KOPT-K1 (cell line): Measurements from ENCODE around the gene WDR45.
"Not testable (repeated sequence)": the region's sequence is repeated elsewhere in the genome, so short reads cannot be mapped to it uniquely, and the experiment has no call there.

Experiments
- H3K27ac ChIP-seq: fragments of 200-600 bp; sonication (generic); 2 replicates; pipeline ENCODE4 v1.5.1; 2016; ENCODE audit warnings: antibody characterized with exemption, mild to moderate bottlenecking, low read depth, low read length; ENCODE audit not compliant: poor library complexity, severe bottlenecking
- H3K36me3 ChIP-seq: fragments of 200-600 bp; sonication (generic); 2 replicates; pipeline ENCODE4 v1.5.1; 2017; ENCODE audit warnings: antibody characterized with exemption, mild to moderate bottlenecking, low read length, moderate library complexity; ENCODE audit not compliant: insufficient read depth
- H3K9me3 ChIP-seq: fragments of 200-600 bp; sonication (generic); 2 replicates; pipeline ENCODE4 v1.5.1; 2017; ENCODE audit warnings: antibody characterized with exemption, low read length, mild to moderate bottlenecking; ENCODE audit not compliant: insufficient read depth, poor library complexity, severe bottlenecking

The WDR45 gene

GRCh38 chrX:49079489-49080428 is at the start of gene WDR45:
Gene WDR45 (minus strand): TSS chrX:49079887. CDS start chrX:49078095, 1,792 bp downstream.
- peak within 1 kb of the TSS; percentile 84 for H3K27ac ChIP-seq
- no peaks in the 10 kb centered on the region; the same call in 1 of the 2 replicates for H3K36me3 ChIP-seq
- H3K9me3 ChIP-seq, result no peaks in the 10 kb centered on the region

GRCh38 chrX:49129427-49129826 is 49.7 kb upstream of the WDR45 start:
- Histone ChIP-seq H3K27ac (no peak overlapping the region), H3K36me3 (no peaks in the 10 kb centered on the region), H3K9me3 (no peaks in the 10 kb centered on the region)

DNA sequence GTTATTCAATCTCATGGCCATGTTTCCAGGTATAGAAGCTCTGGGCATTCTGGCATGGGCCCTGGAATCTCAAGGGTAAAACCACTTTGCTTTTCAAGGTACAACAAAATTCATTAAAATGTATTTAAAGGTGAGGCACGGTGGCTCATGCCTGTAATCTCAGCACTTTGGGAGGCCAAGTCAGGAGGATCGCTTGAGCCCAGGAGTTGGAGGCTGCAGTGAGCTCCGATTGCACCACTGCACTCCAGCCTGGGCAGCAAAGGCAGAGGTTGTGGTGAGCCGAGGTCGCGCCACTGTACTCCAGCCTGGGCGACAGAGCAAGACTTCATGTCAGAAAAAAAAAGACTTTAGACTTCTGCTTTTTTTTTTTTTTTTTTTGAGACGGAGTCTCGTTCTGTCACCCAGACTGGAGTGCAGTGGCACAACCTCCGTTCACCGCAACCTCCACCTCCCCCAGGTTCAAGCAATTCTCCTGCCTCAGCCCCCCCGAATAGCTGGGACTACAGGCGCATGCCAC is 48.1 kb upstream of the WDR45 start:
- not testable (repeated sequence) for H3K27ac ChIP-seq, H3K36me3 ChIP-seq, H3K9me3 ChIP-seq

DNA sequence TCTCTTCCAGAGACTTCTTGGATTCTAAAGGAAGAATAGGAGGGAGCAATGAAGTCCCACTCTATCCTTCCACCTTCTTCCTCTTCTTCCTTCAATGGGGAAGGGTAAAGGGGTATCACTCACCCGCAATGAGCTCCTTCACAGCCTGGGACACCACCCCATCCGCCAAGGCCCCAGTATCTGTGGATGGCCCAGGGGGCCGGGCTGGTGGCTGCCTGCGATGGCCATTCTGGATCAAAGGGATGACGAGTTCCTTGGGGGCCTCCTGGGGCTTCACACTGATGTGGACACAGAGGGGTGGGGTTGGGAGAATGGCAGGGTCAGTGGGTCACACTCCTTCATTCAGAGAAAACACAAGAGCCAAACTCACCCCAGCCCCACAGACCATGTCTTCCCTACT is 42.8 kb upstream of the WDR45 start:
- Histone ChIP-seq H3K36me3 (peaks cover 25% of the 10 kb centered on the region; the same call in 1 of the 2 replicates), H3K27ac (peak overlapping the region; percentile 70), H3K9me3 (no peaks in the 10 kb centered on the region)

GRCh38 chrX:49120091-49120490 is 40.4 kb upstream of the WDR45 start:
- no peaks in the 10 kb centered on the region for H3K9me3 ChIP-seq
- H3K36me3 ChIP-seq, result peaks cover 46% of the 10 kb centered on the region; the same call in 1 of the 2 replicates

GRCh38 chrX:49117581-49117980 is 37.9 kb upstream of the WDR45 start:
- Histone ChIP-seq H3K36me3 (peaks cover 63% of the 10 kb centered on the region; the same call in 1 of the 2 replicates), H3K27ac (no peak overlapping the region), H3K9me3 (no peaks in the 10 kb centered on the region)

More at GRCh38 chrX:49120091-49120490, 40.4 kb upstream of the WDR45 start:
- no peak overlapping the region for H3K27ac ChIP-seq

GRCh38 chrX:49116716-49117115 is 37.0 kb upstream of the WDR45 start:
- no peak overlapping the region for H3K27ac ChIP-seq
- H3K9me3 ChIP-seq, result no peaks in the 10 kb centered on the region
- peaks cover 71% of the 10 kb centered on the region; the same call in 1 of the 2 replicates for H3K36me3 ChIP-seq

- Histone ChIP-seq H3K36me3 (peaks cover 66% of the 10 kb centered on the region; the same call in 1 of the 2 replicates), H3K27ac (no peak overlapping the region), H3K9me3 (no peaks in the 10 kb centered on the region)
Measured at GRCh38 chrX:49116076-49116475, 36.4 kb upstream of the WDR45 start.

- Histone ChIP-seq H3K27ac (no peak overlapping the region), H3K36me3 (peaks cover 52% of the 10 kb centered on the region), H3K9me3 (no peaks in the 10 kb centered on the region)
Measured at GRCh38 chrX:49111791-49112190, 32.1 kb upstream of the WDR45 start.

GRCh38 chrX:49110417-49110816 is 30.7 kb upstream of the WDR45 start:
- Histone ChIP-seq H3K36me3 (peaks cover 39% of the 10 kb centered on the region), H3K27ac (no peak overlapping the region), H3K9me3 (no peaks in the 10 kb centered on the region)

DNA sequence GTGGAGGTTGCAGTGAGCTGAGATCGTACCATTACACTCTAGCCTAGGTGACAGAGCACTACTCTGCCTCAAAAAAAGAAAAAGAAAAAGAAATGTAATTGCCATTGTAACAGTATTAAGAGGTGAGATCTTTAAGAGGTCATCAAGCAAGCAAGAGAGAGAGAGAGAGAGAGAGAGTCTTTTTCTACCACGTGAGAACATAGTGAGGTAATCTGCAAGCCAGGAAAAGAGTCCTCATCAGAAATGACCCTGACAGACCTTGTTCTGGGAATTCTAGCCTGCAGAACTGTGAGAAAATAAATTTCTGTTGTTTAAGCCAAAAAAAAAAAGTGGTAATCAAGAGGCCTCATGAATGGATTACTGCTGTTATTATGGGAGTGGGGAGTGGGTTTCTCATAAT is 29.0 kb upstream of the WDR45 start:
- Histone ChIP-seq H3K9me3 (no peaks in the 10 kb centered on the region), H3K36me3 (peaks cover 31% of the 10 kb centered on the region), H3K27ac (no peak overlapping the region)

- peaks cover 15% of the 10 kb centered on the region for H3K36me3 ChIP-seq
- H3K9me3 ChIP-seq, result no peaks in the 10 kb centered on the region
- H3K27ac ChIP-seq, result no peak overlapping the region
Measured at GRCh38 chrX:49106930-49107329, 27.2 kb upstream of the WDR45 start.

GRCh38 chrX:49106296-49106695 is 26.6 kb upstream of the WDR45 start:
- H3K36me3 ChIP-seq, result peaks cover 11% of the 10 kb centered on the region
- H3K27ac ChIP-seq, result no peak overlapping the region
- no peaks in the 10 kb centered on the region for H3K9me3 ChIP-seq

DNA sequence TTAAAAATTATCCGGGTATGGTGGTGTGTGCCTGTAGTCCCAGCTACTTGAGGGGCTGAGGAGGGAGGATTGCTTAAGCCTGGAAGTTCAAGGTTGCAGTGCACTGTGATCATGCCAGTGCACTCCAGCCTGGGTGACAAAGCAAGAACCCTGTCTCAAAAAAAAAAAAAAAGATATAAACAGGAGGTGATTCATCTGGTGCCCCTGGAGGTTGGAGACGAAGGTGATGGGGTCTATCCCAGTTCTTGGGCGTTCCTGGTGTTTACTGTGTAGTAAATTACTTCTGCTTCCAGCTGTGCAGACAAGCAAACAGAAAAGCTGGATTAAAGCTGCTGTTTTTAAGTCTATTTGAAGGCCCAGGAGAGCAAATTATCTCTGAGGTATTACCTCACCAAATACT is 23.9 kb upstream of the WDR45 start:
- no peaks in the 10 kb centered on the region for H3K36me3 ChIP-seq
- no peak overlapping the region for H3K27ac ChIP-seq
- no peaks in the 10 kb centered on the region for H3K9me3 ChIP-seq

GRCh38 chrX:49102190-49102589 is 22.5 kb upstream of the WDR45 start:
- no peak overlapping the region for H3K27ac ChIP-seq
- H3K36me3 ChIP-seq, result no peaks in the 10 kb centered on the region
- H3K9me3 ChIP-seq, result no peaks in the 10 kb centered on the region

GRCh38 chrX:49101629-49101984 is 21.9 kb upstream of the WDR45 start:
- H3K27ac ChIP-seq, result peak overlapping the region; percentile 63
- no peaks in the 10 kb centered on the region for H3K36me3 ChIP-seq
- H3K9me3 ChIP-seq, result no peaks in the 10 kb centered on the region
